HG03520 (cell line): ENCODE measurements around the gene GPNMB.

Source experiments
- ATAC-seq: cut with Tn5 transposase; IDR thresholded peaks from one replicate; pipeline ENCODE4 v1.9.1; 2021; ENCODE audit warnings: mild to moderate bottlenecking, moderate library complexity; ENCODE audit not compliant: unreplicated experiment

The GPNMB gene

GRCh38 chr7:23268167-23268566 lies 21.6 kb downstream of the GPNMB start:
- ATAC-seq, result no peak

- ATAC-seq, result no peak
Observed at GRCh38 chr7:23268746-23269145, 22.2 kb downstream of the GPNMB start.

GRCh38 chr7:23272275-23272674 lies 25.7 kb downstream of the GPNMB start:
- no peak for ATAC-seq

GRCh38 chr7:23273141-23273599 lies 26.6 kb downstream of the GPNMB start:
- peak; percentile 94 for ATAC-seq

GRCh38 chr7:23275912-23276311 lies 29.3 kb downstream of the GPNMB start:
- no peak for ATAC-seq

GRCh38 chr7:23276376-23276775 lies 29.8 kb downstream of the GPNMB start:
- ATAC-seq, result no peak

GRCh38 chr7:23276947-23277346 lies 30.4 kb downstream of the GPNMB start:
- no peak for ATAC-seq

GRCh38 chr7:23277359-23277989 lies 30.9 kb downstream of the GPNMB start:
- ATAC-seq, result no peak

GRCh38 chr7:23279819-23280525 lies 33.4 kb downstream of the GPNMB start:
- no peak for ATAC-seq

GRCh38 chr7:23283086-23283485 lies 36.5 kb downstream of the GPNMB start:
- no peak for ATAC-seq

- no peak for ATAC-seq
Observed at GRCh38 chr7:23284871-23285270, 38.3 kb downstream of the GPNMB start.

- no peak for ATAC-seq
Observed at GRCh38 chr7:23285657-23286646, 39.4 kb downstream of the GPNMB start.

GRCh38 chr7:23287612-23288011 lies 41.0 kb downstream of the GPNMB start:
- ATAC-seq, result no peak

GRCh38 chr7:23290993-23291392 lies 44.4 kb downstream of the GPNMB start:
- ATAC-seq, result no peak

GRCh38 chr7:23291957-23292560 lies 45.5 kb downstream of the GPNMB start:
- no peak for ATAC-seq

- no peak for ATAC-seq
Observed at GRCh38 chr7:23292623-23293022, 46.0 kb downstream of the GPNMB start.

GRCh38 chr7:23293500-23294073 lies 47.0 kb downstream of the GPNMB start:
- ATAC-seq, result no peak

GRCh38 chr7:23294549-23295400 lies 48.2 kb downstream of the GPNMB start:
- no peak for ATAC-seq

- no peak for ATAC-seq
Observed at GRCh38 chr7:23295401-23295697, 48.8 kb downstream of the GPNMB start.
